PFSK-1 (cell line): ENCODE results near the gene FAM114A2.

Experiments
- FOXP2 ChIP-seq: optimal IDR thresholded peaks from 2 replicates; pipeline ENCODE3; 2011; ENCODE audit warnings: borderline replicate concordance, control low read depth, inconsistent platforms; ENCODE audit not compliant: insufficient read depth; ENCODE audit errors: extremely low read length, extremely low read depth
- POLR2AphosphoS5 ChIP-seq: IDR thresholded peaks from 2 replicates; pipeline ENCODE4 v1.6.1; 2012; ENCODE audit warnings: low read depth, mild to moderate bottlenecking, control low read depth, low read length, moderate library complexity
- REST ChIP-seq, 2 experiments: IDR thresholded peaks; 2 replicates each; pipeline versions ENCODE4 v1.6.1 to v1.8.0; 2011 to 2012; ENCODE audit warnings: low read depth in 2 of 2, low read length in 2 of 2, control low read depth in 1 of 2, inconsistent platforms in 1 of 2, mild to moderate bottlenecking in 1 of 2, moderate library complexity in 1 of 2; ENCODE audit not compliant: insufficient read depth in 1 of 2
- SIN3A ChIP-seq: IDR thresholded peaks from 2 replicates; pipeline ENCODE4 v1.6.1; 2012; ENCODE audit warnings: mild to moderate bottlenecking, low read length, moderate library complexity, borderline replicate concordance; ENCODE audit not compliant: insufficient read depth
- TAF1 ChIP-seq: IDR thresholded peaks from 2 replicates; pipeline ENCODE4 v1.6.1; 2012; ENCODE audit warnings: low read length, control low read depth, borderline replicate concordance; ENCODE audit not compliant: insufficient read depth

- TF ChIP-seq TAF1, result no peak
- TF ChIP-seq POLR2AphosphoS5, result no peak
- TF ChIP-seq REST (IDR thresholded peaks at IDR 0.05; ENCODE audit: insufficient read depth in 1 of 2, low read depth in 2 of 2, low read length in 2 of 2), result no peak
- no peak for TF ChIP-seq SIN3A
- TF ChIP-seq FOXP2, result no peak
These were observed 69.7 kb downstream of the FAM114A2 start for GRCh38 chr5:153968761-153969562.
